HL-60 (cell line): ENCODE results near the gene MOAP1.

Experiments
- CTCF ChIP-seq: IDR thresholded peaks from one replicate; pipeline ENCODE4 v1.5.1; 2011; ENCODE audit warnings: low read length, control low read depth, inconsistent platforms; ENCODE audit not compliant: insufficient read depth
- GABPA ChIP-seq: IDR thresholded peaks from 2 replicates; pipeline ENCODE4 v1.6.1; 2012; ENCODE audit warnings: low read depth
- SPI1 ChIP-seq: IDR thresholded peaks from 2 replicates; pipeline ENCODE4 v1.6.1; 2012; ENCODE audit warnings: low read depth, mild to moderate bottlenecking, borderline replicate concordance

GRCh38 chr14:93232159-93232558, 47.5 kb upstream of the MOAP1 start:
- TF ChIP-seq CTCF (no peak), SPI1 (no peak), GABPA (no peak)
